B cell (primary cell): Measurements from ENCODE around the gene AZU1. TPM values are rescaled to one million over a fixed set of nuclear protein-coding genes. Genes with fewer than 3 reads are reported as not detected.

ENCODE experiments used
- ATAC-seq: fragments of 200-7000 bp; cut with Tn5 transposase; one replicate; pipeline ENCODE4 v1.10.0; 2021; ENCODE audit warnings: low read depth, mild to moderate bottlenecking, moderate number of reproducible peaks, moderate library complexity
- CTCF ChIA-PET: fragments of 350-600 bp; sonication (Branson Sonifier 250); formaldehyde crosslinking; loops from one replicate; lab custom pipeline; 2021; ENCODE audit warnings: antibody characterized with exemption, inconsistent platforms; lab: Charles Lee
- POLR2A ChIA-PET: fragments of 350-600 bp; sonication (Branson Sonifier 250); formaldehyde crosslinking; loops from one replicate; lab custom pipeline; 2021; ENCODE audit warnings: antibody characterized with exemption; lab: Charles Lee
- DNase-seq: peaks from one replicate; pipeline ENCODE4 v3.0.0; 2013
- H2AFZ ChIP-seq: 2 replicates; pipeline ENCODE4 v1.6.1; 2012; ENCODE audit warnings: mild to moderate bottlenecking, low read depth, low read length; ENCODE audit not compliant: insufficient read depth, poor library complexity, severe bottlenecking
- H3K27ac ChIP-seq, 2 donors: 1 replicate in 1 of 2; 2 replicates in 1 of 2; pipeline ENCODE4 v1.5.1; 2012 to 2013; ENCODE audit warnings: low read length in 2 of 2, mild to moderate bottlenecking in 2 of 2, moderate library complexity in 1 of 2
- H3K27me3 ChIP-seq, 4 experiments: fragments of 200-600 bp in 1 of 4; sonication (generic) in 1 of 4; replicated peaks in 1 of 4; 1 replicate in 2 of 4; 2 replicates in 2 of 4; pipeline versions ENCODE4 v1.6.1 to v1.7.0; 2013 to 2016; ENCODE audit warnings: low read length in 3 of 4, mild to moderate bottlenecking in 2 of 4, mixed read lengths in 1 of 4, moderate library complexity in 1 of 4; ENCODE audit not compliant: insufficient read depth in 4 of 4, control insufficient read depth in 3 of 4; ENCODE audit errors: control extremely low read depth in 1 of 4
- H3K36me3 ChIP-seq, 2 experiments: replicated peaks in 1 of 2; 1 replicate in 1 of 2; 2 replicates in 1 of 2; pipeline versions ENCODE4 v1.6.1 to v1.7.1; 2013; ENCODE audit warnings: low read length in 1 of 2; ENCODE audit not compliant: insufficient read depth in 2 of 2, control insufficient read depth in 1 of 2; ENCODE audit errors: control extremely low read depth in 1 of 2, extremely low read depth in 1 of 2
- H3K4me1 ChIP-seq, 2 donors: fragments of 200-600 bp in 1 of 2; sonication (generic) in 1 of 2; 1 replicate in 1 of 2; 2 replicates in 1 of 2; pipeline versions ENCODE4 v1.5.1 to v1.6.1; 2013 to 2017; ENCODE audit warnings: low read length in 2 of 2; ENCODE audit not compliant: control insufficient read depth in 2 of 2, insufficient read depth in 2 of 2
- H3K4me2 ChIP-seq: replicated peaks from 2 replicates; pipeline ENCODE3; 2012; ENCODE audit warnings: mild to moderate bottlenecking, low read depth, low read length; ENCODE audit not compliant: poor library complexity, severe bottlenecking
- H3K4me3 ChIP-seq, 5 experiments: fragments of 200-600 bp in 1 of 5; sonication (generic) in 1 of 5; 1 replicate in 3 of 5; 2 replicates in 2 of 5; pipeline versions ENCODE4 v1.5.1 to v1.7.0; 2011 to 2016; ENCODE audit warnings: low read length in 4 of 5, mild to moderate bottlenecking in 4 of 5, low read depth in 2 of 5, control low read depth in 1 of 5, moderate library complexity in 1 of 5; ENCODE audit not compliant: insufficient read depth in 1 of 5; ENCODE audit errors: control extremely low read depth in 1 of 5, extremely low read depth in 1 of 5
- H3K79me2 ChIP-seq: fragments of 200-600 bp; sonication (generic); one replicate; pipeline ENCODE4 v1.6.0; 2016; ENCODE audit warnings: low read length; ENCODE audit not compliant: control insufficient read depth, insufficient read depth
- H3K9ac ChIP-seq: fragments of 200-600 bp; sonication (generic); 2 replicates; pipeline ENCODE4 v1.6.1; 2017; ENCODE audit warnings: mild to moderate bottlenecking, low read length, moderate library complexity
- H3K9me3 ChIP-seq, 3 donors: one replicate each; pipeline versions ENCODE4 v1.6.1 to v1.7.1; 2013; ENCODE audit warnings: low read length in 2 of 3; ENCODE audit not compliant: control insufficient read depth in 2 of 3, insufficient read depth in 1 of 3; ENCODE audit errors: control extremely low read depth in 1 of 3
- H4K20me1 ChIP-seq: 2 replicates; pipeline ENCODE4 v1.6.0; 2012; ENCODE audit warnings: mild to moderate bottlenecking, low read length; ENCODE audit not compliant: insufficient read depth, control insufficient read depth, poor library complexity, severe bottlenecking
- H3K27ac Mint-ChIP-seq: one replicate; pipeline ENCODE4 v1.8.0; 2021; ENCODE audit warnings: mixed read lengths
- H3K27me3 Mint-ChIP-seq: one replicate; pipeline ENCODE4 v1.8.0; 2021; ENCODE audit warnings: mixed read lengths
- H3K4me1 Mint-ChIP-seq: one replicate; pipeline ENCODE4 v1.8.0; 2021; ENCODE audit warnings: mixed read lengths
- H3K4me3 Mint-ChIP-seq: one replicate; pipeline ENCODE4 v1.8.0; 2021; ENCODE audit warnings: mixed read lengths
- H3K9me3 Mint-ChIP-seq: one replicate; pipeline ENCODE4 v1.8.0; 2022; ENCODE audit warnings: mixed read lengths; ENCODE audit not compliant: insufficient read depth
- CTCF ChIP-seq: fragments of 200-600 bp; IDR thresholded peaks from one replicate; pipeline ENCODE4 v1.8.0; 2022; ENCODE audit warnings: antibody characterized with exemption, mild to moderate bottlenecking
- EZH2 ChIP-seq: IDR thresholded peaks from 2 replicates; pipeline ENCODE4 v1.6.1; 2012; ENCODE audit warnings: borderline replicate concordance, low read depth, mild to moderate bottlenecking, moderate library complexity, low read length; ENCODE audit not compliant: insufficient read depth, poor library complexity, severe bottlenecking
- WGBS: methylation state at CpG from one replicate; pipeline ENCODE4 v1.1.5; 2013; ENCODE audit warnings: missing lambda C conversion rate; ENCODE audit not compliant: insufficient coverage; 5-methylcytosine and 5-hydroxymethylcytosine counted together
- intact Hi-C: fragments of 100-400 bp; cut with micrococcal nuclease; formaldehyde crosslinking; loops from one replicate; pipeline ENCODE4 v1.10.0; 2022
- polyA plus RNA-seq: library from polyadenylated mRNA; depleted of rRNA; stranded (reverse); fragments of >200 nt; gene quantifications from 2 replicates; pipeline ENCODE4 v1.2.3, GENCODE V29; 2012
- total RNA-seq, 2 donors: library from RNA; stranded (reverse); fragments of 120-200 nt in 1 of 2; gene quantifications; 1 replicate in 1 of 2; 2 replicates in 1 of 2; pipeline versions ENCODE4 v1.2.3 to v1.2.4, GENCODE V29; 2013 to 2022

The AZU1 gene
- total and polyA plus RNA-seq, 2 donors (not counting 1 experiment from before 2014, with no cell fraction given) = 0.13 to 0.44 TPM

GRCh38 chr19:791007-791566 is 36.5 kb upstream of the AZU1 start:
- peaks cover 5% of the 10 kb centered on the region for H3K79me2 ChIP-seq

More at GRCh38 chr19:791007-791566, 36.5 kb upstream of the AZU1 start:
- H3K4me2 ChIP-seq = no peak overlapping the region
- H3K9me3 ChIP-seq = no peaks in the 10 kb centered on the region
- H3K4me3 ChIP-seq = no peak overlapping the region
- ATAC-seq (no peak), DNase-seq (no peak)
- 94% methylated on average over 22 of the region's 26 CpGs for WGBS
- intact Hi-C loops = no loop called here
- Mint-ChIP-seq H3K4me3 (no peak overlapping the region), H3K27me3 (peaks cover 4% of the 10 kb centered on the region), H3K4me1 (no peaks in the 10 kb centered on the region), H3K9me3 (no peaks in the 10 kb centered on the region), H3K27ac (no peak overlapping the region)
- no peak overlapping the region for H3K9ac ChIP-seq
- no peak for TF ChIP-seq CTCF
- no peak for TF ChIP-seq EZH2
- no peaks in the 10 kb centered on the region for H3K27me3 ChIP-seq
- peaks cover 0 to 4% of the 10 kb centered on the region in 2 donors for H3K4me1 ChIP-seq
- ChIA-PET CTCF (no interaction called here), POLR2A (no interaction called here)
- H2AFZ ChIP-seq = no peak overlapping the region
- no peaks in the 10 kb centered on the region for H4K20me1 ChIP-seq
- H3K27ac ChIP-seq = no peak overlapping the region
- H3K36me3 ChIP-seq = no peaks in the 10 kb centered on the region
